ENCODE results near the gene SREBF1. TPM values are rescaled to one million over a fixed set of nuclear protein-coding genes. Genes with fewer than 3 reads are reported as not detected.

SREBF1 gene
- total and polyA plus RNA-seq, 10 of the 15 experiments (the other 5 are each of a cell fraction or from before 2014, with no cell fraction given): 1.4 to 84.6 (median 20.4) TPM

DNA sequence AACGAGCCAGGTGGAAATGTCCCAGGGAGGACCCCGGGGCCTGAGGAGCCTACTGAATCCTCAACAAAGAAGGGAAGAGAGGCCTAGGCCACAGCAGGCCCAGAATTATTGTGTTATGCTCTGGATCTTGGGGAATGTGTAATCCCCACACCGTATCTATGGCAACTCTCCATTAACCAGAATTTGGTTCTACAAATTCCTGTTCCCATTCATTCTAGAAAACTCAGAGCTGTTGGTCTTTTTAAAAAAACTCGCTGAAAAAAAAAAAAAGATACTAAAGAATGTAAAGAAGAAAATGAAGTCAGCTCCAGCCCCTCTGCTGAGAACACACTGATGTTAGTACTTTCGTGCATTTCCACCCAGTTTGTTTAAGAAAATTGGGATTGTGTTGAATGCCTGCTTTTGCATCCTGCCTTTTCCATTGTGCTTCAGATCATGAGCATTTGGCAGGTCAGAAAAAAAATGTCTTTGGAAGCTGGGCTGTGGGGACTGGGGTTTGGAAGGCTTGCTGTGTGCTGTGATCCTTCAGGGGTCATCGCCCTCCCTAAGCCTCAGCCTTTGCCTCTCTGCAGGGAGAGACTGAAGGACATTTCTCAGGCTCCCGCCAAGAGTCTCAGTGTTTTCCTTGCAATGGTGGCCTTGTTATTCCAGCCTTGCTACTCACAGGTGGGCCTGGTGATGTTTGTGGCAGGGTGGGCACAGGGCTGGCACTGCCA lies 69.5 kb downstream of the SREBF1 start:
- ChIA-PET RAD21 (ENCODE audit: unreplicated experiment) (interaction anchor here (0.6 kb wide), 1 partner anchor 266 kb away, joined by 4 read pairs; no protein-coding TSS in a partner anchor), CTCF (interaction anchor here (1.0 kb wide), 1 partner anchor 152 kb away, joined by 4 read pairs; no protein-coding TSS in a partner anchor), SMC1A (ENCODE audit: uncharacterized antibody, unreplicated experiment) (interaction anchor here (0.6 kb wide), 1 partner anchor 251 kb away, joined by 3 read pairs; no protein-coding TSS in a partner anchor), POLR2A (interaction anchor here (0.6 kb wide), 1 partner anchor 97 kb away, joined by 3 read pairs; no protein-coding TSS in a partner anchor)
- H3K27ac ChIP-seq (ENCODE audit: control insufficient read depth, insufficient read depth): no peak overlapping the region
- intact Hi-C loops (cut with micrococcal nuclease; ENCODE audit: unreplicated experiment): no loop called here
- H2AFZ ChIP-seq (ENCODE audit: control insufficient read depth, low read depth, low read length): no peak overlapping the region
- H3K4me1 ChIP-seq (ENCODE audit: control insufficient read depth, insufficient read depth, low read length): peaks cover 20% of the 10 kb centered on the region
- ATAC-seq: no peak
- no peak for DNase-seq (ENCODE audit: low read depth, low spot score)
- no peaks in the 10 kb centered on the region; the same call in 1 of the 2 replicates for H4K20me1 ChIP-seq (ENCODE audit: control insufficient read depth, insufficient read depth)
- no TSS peak for BruUV-seq (replicated peaks)
- no peaks in the 10 kb centered on the region; the same call in 1 of the 2 replicates for H3K79me2 ChIP-seq (ENCODE audit: control insufficient read depth, insufficient read depth, low read length)
- no peak overlapping the region for H3K9ac ChIP-seq (ENCODE audit: control insufficient read depth, insufficient read depth, low read length)
- FAIRE-seq: no peak
- H3K9me3 ChIP-seq (replicated peaks; ENCODE audit: control insufficient read depth, insufficient read depth, low read length): no peaks in the 10 kb centered on the region
- peaks cover 0 to 9% of the 10 kb centered on the region in 2 experiments; a peak in 2 of 4 replicates for H3K36me3 ChIP-seq (ENCODE audit: control insufficient read depth in 2 of 2, insufficient read depth in 2 of 2, low read length in 1 of 2)
- no peak overlapping the region for H3K4me2 ChIP-seq (ENCODE audit: control insufficient read depth, insufficient read depth)
- TF ChIP-seq E2F8 (IDR thresholded peaks at IDR 0.05; ENCODE audit: low read depth, partially characterized antibody) (no peak), FOS (IDR thresholded peaks at IDR 0.05; ENCODE audit: borderline replicate concordance, extremely low read depth, insufficient read length) (no peak), SMC3 (IDR thresholded peaks at IDR 0.05; ENCODE audit: borderline replicate concordance, low read length) (no peak), EGR1 (IDR thresholded peaks at IDR 0.05; ENCODE audit: borderline replicate concordance in 1 of 2, low read depth in 2 of 2, low read length in 2 of 2) (no peak), TARDBP (IDR thresholded peaks at IDR 0.05; ENCODE audit: borderline replicate concordance) (no peak), EZH2 (IDR thresholded peaks at IDR 0.05; ENCODE audit: borderline replicate concordance, control insufficient read depth, low read depth, low read length) (no peak)
- TF ChIP-seq, protein P1, sequence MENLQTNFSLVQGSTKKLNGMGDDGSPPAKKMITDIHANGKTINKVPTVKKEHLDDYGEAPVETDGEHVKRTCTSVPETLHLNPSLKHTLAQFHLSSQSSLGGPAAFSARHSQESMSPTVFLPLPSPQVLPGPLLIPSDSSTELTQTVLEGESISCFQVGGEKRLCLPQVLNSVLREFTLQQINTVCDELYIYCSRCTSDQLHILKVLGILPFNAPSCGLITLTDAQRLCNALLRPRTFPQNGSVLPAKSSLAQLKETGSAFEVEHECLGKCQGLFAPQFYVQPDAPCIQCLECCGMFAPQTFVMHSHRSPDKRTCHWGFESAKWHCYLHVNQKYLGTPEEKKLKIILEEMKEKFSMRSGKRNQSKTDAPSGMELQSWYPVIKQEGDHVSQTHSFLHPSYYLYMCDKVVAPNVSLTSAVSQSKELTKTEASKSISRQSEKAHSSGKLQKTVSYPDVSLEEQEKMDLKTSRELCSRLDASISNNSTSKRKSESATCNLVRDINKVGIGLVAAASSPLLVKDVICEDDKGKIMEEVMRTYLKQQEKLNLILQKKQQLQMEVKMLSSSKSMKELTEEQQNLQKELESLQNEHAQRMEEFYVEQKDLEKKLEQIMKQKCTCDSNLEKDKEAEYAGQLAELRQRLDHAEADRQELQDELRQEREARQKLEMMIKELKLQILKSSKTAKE (IDR thresholded peaks at IDR 0.05; ENCODE audit: low read depth, poor library complexity, severe bottlenecking): no peak
- no peaks in the 10 kb centered on the region for H3K27me3 ChIP-seq (replicated peaks in 1 of 2; ENCODE audit: control insufficient read depth in 2 of 2, insufficient read depth in 2 of 2, low read length in 1 of 2)
- WGBS (ENCODE audit: insufficient coverage, insufficient replicate concordance, low lambda C conversion rate, missing lambda C conversion rate): 94% methylated on average over 7 of the region's 7 CpGs
- H3K4me3 ChIP-seq: no peak overlapping the region
- in situ Hi-C loops (cut with MboI): no loop called here

All from GM12878 (cell line).